ENCODE data around the gene CD96.
"Not testable (repeated sequence)": the region's sequence is repeated elsewhere in the genome, so short reads cannot be mapped to it uniquely, and the experiment has no call there.

CD96 gene

DNA sequence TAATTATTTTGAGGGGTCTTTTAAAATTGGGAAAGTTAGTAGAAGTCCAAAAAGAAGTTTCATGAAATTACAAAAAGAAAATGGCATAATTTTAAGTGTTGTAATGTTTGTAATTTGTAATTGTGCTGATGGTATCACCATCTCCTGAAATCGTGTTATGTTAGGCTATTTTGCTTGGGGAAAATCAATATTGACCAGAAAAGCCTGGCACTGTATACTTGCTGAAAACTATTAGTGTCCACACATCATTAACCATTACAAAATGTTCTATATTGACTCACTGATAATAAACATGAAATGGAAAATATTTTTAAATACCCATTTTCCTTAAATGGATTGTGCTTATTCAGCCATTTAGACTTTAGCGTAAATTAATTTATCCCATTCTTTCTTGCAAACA is 93.4 kb downstream of the CD96 start:
- no peak for DNase-seq

GRCh38 chr3:111636366-111636885 is 94.4 kb downstream of the CD96 start:
- DNase-seq: no peak

GRCh38 chr3:111639316-111639715 is 97.3 kb downstream of the CD96 start:
- no peak for DNase-seq

GRCh38 chr3:111648991-111649579 is 107.1 kb downstream of the CD96 start:
- no peak for DNase-seq

GRCh38 chr3:111650378-111651275 is 108.6 kb downstream of the CD96 start:
- DNase-seq: no peak

DNA sequence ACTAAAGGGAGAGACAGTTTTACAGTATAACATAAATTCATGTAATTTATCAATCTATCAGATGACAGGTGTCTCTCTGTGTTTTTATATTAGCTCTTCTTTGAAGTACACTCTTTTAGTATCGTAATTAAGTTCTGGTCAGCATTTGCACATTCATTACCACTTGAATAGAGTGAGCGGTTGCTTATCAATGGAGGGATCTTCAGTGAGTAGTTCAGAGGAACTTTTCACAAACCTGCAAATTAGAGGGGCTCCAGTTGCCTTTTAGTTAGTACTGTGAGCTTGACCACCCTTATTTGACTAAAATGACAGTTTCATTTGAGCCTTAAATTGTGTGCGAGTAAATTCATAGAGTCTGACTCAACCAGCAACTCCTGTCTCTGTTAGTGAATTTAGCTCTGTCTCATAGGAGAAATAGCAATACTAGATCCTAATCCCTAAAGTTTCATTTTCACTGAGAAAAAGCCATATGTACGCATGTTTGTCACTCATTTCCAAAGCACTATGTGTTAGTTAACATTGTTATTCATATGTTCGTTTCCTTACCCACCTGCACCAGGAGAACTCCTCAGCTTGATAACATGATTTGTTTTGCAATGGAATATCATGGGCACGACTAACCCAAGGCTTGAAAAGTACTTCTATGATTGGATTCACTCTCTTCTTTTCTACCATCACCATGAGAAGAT is 110.6 kb downstream of the CD96 start:
- DNase-seq: no peak

DNA sequence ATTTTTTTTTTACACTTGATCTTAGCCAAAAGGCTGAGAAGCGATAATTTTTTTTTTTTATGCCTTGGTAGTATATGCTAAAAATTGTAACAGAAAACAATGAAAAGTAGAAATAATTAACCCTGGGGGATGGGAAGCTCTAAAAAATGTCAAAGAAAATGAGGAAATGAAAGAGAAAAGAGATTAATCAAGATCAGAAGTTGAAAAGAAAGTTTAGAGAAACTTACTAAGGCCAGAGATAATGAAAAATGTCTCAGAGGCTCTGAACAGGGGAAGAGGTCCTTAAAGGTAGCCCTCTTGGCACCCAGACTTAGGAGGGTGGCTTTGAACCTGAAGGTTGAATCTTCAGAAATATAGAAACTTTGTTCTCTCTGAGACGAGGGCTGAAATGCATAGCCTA is 111.8 kb downstream of the CD96 start:
- DNase-seq: no peak

GRCh38 chr3:111662012-111662411 is 120.0 kb downstream of the CD96 start:
- no peak for DNase-seq

GRCh38 chr3:111662907-111663306 is 120.9 kb downstream of the CD96 start:
- DNase-seq: no peak

DNA sequence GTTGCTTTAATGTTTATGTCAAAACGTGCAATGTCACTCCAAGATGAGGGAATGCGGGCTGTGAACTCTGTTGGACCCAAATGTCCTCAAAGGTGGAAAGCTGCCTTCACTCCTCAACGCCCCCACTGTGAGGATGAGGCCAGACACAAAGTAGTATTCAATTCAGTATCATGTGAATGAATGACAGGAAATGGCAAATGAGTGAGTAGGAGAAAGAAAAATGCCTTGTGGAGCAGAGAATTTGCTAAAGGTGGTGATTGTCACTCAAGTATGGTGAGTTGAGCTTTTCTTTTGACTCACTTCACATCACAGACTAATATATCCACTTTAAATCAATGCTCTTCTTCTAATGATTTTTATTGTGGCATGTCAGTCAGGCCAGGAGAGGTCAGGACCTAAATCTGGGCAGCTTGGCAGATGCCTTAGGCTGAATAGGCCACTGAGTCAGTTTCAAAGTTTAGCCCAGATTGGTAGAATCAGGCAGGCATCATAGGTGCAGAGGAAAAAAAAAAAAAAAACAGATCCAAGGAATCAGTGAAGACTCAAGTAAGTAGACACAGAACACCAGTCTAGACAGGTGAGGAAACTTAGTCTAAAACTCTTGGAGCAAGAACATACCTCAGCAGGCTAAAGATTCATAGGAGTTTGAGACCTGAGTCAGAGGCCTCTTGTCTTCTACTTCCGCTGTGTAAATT is 124.2 kb downstream of the CD96 start:
- no peak for DNase-seq

DNA sequence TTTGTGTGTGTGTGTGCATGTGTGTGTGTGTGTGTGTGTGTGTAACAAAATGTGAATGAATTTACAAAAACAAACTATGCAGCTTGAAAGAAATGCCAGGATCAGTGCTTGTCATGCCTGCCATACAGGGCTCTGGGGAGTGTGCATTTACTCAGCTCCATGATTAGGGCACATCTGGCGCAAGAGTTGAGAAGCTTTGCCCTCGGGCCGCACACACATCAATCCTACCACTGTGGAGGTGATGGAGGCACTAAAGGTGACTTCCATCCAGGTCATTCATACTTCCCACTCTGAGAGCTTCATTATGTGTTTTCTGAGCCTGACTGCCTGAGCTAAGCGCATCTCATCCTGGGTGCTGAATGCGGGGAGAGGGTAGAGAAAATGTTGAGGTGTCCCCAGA is 125.2 kb downstream of the CD96 start:
- DNase-seq: no peak

DNA sequence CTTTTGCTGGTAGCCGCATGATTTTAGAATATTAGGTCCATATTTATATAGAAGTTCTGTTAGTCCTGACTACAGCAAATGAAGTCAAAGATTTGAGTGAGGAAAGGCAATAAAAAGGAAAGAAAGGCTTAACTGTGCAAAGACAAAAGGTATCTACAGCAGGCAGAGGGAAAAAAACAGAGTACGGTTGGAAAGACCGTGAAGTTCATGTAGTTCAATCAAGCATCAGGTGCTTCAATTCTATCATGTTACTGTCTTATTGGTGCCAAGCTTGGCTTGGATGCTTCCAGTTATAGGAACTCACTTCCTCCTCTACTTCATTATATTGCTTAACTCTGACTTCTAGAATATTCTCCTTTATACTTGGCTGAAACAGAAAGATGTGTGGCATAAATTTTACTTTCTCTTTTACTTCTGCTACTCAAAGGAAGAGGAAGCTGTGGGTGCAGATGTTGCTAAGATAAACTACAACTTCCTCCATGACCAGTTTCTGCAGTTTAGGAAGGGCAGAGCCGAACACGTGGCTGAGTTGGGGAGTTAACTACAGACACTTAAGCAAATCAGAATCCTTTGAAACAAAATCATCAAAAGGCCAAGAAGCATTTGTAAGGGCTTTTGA is 125.7 kb downstream of the CD96 start:
- DNase-seq: no peak

GRCh38 chr3:111668326-111668725 is 126.3 kb downstream of the CD96 start:
- DNase-seq: no peak

- peak; percentile 86 for DNase-seq
Observed at GRCh38 chr3:111668888-111669488, 127.0 kb downstream of the CD96 start.

DNA sequence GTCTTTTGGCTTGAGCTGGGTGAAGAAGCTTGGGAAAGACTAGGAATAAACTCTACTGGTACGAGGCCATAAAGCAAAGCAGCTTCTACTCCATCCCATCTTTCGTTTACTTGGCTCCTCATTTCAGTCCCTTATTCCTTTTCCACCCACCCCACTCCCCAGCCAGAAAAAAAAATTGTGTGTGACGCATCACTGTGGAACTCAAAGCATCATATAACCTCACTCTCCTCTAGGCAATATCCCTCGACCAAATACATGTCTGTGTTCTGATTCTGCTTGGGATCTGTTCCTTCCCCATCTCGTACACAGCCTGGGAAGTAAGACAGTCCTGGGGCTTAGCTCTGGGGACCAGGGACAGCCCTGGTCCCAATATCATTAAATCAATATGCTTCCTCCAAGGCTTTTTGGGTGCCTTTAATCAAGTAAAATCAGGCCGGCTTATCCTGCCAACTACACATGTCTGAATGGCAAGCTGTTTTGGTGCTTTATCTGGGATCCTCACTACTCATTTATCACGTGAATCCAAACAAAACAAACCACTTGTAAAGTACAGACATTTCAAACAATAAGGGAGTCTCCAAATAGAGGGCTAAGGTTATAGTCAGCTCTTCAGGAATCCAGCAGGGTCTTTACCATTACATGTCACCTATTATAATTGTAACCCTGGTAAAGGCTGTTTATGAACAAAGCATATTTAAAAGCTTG is 128.1 kb downstream of the CD96 start:
- no peak for DNase-seq

- DNase-seq: not testable (repeated sequence)
Observed at GRCh38 chr3:111672461-111672860, 130.5 kb downstream of the CD96 start.

DNA sequence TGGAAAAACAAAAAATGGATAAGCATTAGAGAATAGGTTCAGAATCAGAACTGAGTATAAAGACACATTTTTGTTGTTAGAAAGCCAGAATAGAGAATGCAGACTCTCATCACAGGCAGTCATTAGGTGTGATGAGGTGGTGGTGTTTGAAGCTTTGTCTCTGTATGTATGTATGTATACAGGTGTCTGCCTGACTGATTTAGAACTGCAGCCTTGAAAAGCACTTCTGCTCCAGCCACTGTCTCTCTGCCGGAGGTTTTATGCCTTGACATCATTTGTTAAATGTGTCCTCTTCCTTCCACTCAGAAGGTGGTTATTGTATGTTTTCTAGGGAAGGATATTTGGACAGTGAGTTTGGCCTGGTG is 133.8 kb downstream of the CD96 start:
- DNase-seq: peak; percentile 39

DNA sequence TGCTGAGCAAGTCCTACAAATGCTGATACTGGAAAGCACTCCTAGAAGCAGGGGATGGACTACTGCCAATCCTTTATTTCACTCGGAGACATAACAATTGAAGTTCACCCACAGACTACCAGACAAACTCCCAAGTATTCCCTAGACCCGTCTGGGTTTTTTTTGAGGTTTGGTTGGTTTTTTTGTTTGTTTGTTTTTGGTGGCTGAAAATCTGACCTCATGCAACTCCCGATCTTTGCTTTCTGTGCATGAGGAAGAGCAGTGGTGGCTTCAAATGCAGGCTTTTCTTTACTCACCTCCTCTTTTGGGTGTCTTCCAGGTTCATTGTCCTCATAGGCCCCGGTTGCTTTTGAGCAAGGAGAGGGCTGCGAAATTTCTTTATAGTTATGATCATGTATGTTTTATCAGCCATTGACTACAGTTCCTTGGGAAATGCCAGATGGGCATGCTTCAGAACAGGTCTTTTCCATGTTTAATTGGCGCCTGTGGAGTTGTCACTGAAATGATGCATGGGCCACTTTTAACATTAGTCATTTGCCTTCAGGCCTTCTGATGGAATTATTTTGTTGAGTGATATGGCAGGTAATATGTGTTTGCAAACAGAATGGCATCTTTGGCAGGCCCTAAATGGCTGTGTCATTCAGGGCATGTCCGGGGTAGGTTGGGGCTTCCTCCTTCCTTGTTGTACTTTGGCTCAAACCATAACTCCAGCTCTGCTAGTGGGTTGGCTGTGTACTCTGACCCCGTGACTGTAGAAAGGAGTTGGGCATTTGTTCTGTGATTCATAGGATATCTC is 134.4 kb downstream of the CD96 start:
- peak; percentile 37 for DNase-seq

GRCh38 chr3:111677007-111677392 is 135.0 kb downstream of the CD96 start:
- DNase-seq: no peak

GRCh38 chr3:111681661-111682426 is 139.8 kb downstream of the CD96 start:
- DNase-seq: no peak
